GM12873 (cell line): ENCODE results near the gene VIPR2.

Source experiments
- TF ChIP-seq, protein P1 (sequence below): IDR thresholded peaks from 2 replicates; pipeline ENCODE4 v1.5.1; 2012; ENCODE audit warnings: low read depth, mild to moderate bottlenecking, moderate library complexity, low read length, control low read depth; ENCODE audit not compliant: insufficient read depth; ENCODE audit errors: missing control alignments

VIPR2 gene

DNA sequence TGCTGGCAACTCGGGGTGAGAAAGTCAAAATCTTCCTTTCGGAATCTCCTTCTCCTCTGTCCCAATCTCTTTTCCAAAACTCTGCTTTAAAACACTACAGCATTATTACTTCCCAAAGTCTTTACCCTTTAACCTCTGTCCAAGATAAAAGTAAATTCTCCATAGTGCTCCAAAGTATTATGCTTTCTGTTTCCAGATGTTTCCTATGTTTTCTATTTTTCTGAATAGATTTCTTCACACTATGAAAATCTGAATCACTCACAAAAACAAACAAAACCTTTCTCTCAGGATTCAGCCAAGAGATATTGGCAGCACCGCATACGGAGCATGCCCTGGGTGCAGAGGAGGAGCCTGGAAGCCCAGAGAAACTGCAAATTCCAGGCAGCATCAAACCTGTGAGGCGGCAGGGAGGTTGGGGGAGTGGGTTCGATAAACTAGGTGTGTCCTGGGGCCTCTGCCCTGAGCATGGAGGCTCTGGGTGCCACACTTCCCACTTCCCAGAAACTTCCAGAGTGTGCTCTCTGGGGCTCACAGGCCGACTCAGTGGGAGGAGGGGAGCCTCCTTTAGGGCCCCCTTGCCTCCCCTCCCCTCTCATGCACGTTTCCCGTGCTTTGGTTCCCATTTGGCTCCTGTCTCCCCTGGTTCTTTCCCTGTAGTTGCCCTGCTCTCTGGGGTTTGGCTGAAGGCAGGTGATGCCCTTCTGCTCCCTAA is 35.6 kb downstream of the VIPR2 start:
- TF ChIP-seq, protein P1, sequence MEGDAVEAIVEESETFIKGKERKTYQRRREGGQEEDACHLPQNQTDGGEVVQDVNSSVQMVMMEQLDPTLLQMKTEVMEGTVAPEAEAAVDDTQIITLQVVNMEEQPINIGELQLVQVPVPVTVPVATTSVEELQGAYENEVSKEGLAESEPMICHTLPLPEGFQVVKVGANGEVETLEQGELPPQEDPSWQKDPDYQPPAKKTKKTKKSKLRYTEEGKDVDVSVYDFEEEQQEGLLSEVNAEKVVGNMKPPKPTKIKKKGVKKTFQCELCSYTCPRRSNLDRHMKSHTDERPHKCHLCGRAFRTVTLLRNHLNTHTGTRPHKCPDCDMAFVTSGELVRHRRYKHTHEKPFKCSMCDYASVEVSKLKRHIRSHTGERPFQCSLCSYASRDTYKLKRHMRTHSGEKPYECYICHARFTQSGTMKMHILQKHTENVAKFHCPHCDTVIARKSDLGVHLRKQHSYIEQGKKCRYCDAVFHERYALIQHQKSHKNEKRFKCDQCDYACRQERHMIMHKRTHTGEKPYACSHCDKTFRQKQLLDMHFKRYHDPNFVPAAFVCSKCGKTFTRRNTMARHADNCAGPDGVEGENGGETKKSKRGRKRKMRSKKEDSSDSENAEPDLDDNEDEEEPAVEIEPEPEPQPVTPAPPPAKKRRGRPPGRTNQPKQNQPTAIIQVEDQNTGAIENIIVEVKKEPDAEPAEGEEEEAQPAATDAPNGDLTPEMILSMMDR: no peak

DNA sequence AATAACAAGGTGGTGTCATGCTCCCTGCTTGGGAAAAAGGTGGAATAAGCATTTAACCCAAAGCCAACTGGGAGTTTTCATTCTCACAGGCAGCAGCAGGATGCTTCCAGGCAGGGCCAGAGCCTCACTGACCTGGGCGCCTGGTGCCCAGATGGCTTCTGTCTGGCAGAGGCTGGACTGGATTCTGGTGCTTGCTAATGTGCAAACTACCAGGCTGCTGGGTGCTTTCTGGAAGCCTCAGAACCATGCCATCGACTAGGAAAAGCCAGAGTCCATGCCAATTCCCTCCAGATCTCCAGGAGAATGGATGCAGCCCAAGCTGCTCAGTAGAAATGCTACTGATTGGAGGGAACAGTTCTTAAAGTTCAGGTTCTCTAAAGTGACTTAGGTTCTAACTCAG is 36.2 kb downstream of the VIPR2 start:
- TF ChIP-seq, protein P1: no peak

GRCh38 chr7:159107161-159107892 is 37.3 kb downstream of the VIPR2 start:
- TF ChIP-seq, protein P1: no peak

GRCh38 chr7:159105832-159106811 is 38.5 kb downstream of the VIPR2 start:
- TF ChIP-seq, protein P1: no peak

DNA sequence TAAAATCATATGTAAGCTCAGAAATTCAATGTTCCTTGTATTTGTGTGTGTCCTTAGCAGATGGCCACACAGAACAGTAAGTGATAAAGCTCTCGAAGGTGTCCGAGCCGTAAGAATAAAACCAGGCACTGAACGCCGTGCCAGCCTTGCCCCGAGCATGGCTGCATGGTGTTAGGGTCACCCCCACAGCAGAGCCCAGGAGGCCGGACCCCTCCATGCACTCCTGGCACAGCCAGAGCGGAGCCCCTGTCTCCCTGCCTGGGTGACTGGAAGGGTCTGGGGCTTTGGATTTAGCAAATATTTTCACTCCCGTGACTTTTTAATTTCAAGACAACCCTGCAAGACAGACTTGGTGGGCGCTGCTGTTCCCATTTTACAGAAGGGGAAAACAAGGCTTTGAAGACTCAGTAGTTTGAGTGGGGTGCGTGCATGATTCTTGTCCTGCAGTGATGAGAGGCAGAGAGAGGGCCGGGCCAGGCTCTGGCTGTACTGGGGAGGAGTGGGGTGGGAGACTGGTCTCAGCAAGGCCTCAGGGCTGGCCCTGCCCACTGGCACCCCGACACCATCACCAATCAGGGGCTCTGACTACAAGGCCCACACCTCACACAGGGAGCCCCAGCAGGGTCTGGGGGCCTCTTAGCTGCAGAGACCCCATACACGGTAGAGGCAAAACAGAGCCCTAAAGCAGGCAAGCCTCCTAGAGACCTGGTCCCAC is 39.4 kb downstream of the VIPR2 start:
- TF ChIP-seq, protein P1: no peak

- TF ChIP-seq, protein P1: no peak
These were observed 40.3 kb downstream of the VIPR2 start for GRCh38 chr7:159104188-159104920.
